HepG2 (cell line): ENCODE measurements around the gene MIF4GD. TPM values are rescaled to one million over a fixed set of nuclear protein-coding genes. Genes with fewer than 3 reads are reported as not detected.

ENCODE experiments used
- CBX5 ChIP-seq: sonication (generic); formaldehyde crosslinking; IDR thresholded peaks from 2 replicates; pipeline ENCODE4 v1.4.0; 2020; ENCODE audit warnings: missing genetic modification reagents, borderline replicate concordance
- CENPT ChIP-seq: sonication (generic); formaldehyde crosslinking; IDR thresholded peaks from 2 replicates; pipeline ENCODE4 v1.8.0; 2022; ENCODE audit warnings: low read depth, mild to moderate bottlenecking, moderate library complexity, missing genetic modification reagents
- CHD2 ChIP-seq: IDR thresholded peaks from 2 replicates; pipeline ENCODE4 v1.6.1; 2011; ENCODE audit warnings: low read depth, low read length, improper control_type of control experiment
- E2F1 ChIP-seq: sonication (generic); formaldehyde crosslinking; IDR thresholded peaks from 2 replicates; pipeline ENCODE4 v1.5.0; 2020; ENCODE audit warnings: missing genetic modification reagents
- GRHL1 ChIP-seq: sonication (generic); formaldehyde crosslinking; conservative IDR thresholded peaks from 2 replicates; pipeline ENCODE4 v1.8.0; 2022; ENCODE audit warnings: missing genetic modification reagents
- MTF2 ChIP-seq: sonication (generic); formaldehyde crosslinking; IDR thresholded peaks from 2 replicates; pipeline ENCODE4 v1.5.0; 2020; ENCODE audit warnings: missing genetic modification reagents, borderline replicate concordance
- NFATC3 ChIP-seq: sonication (generic); formaldehyde crosslinking; IDR thresholded peaks from 2 replicates; pipeline ENCODE4 v1.5.1; 2020; ENCODE audit warnings: mild to moderate bottlenecking, missing genetic modification reagents
- PHF8 ChIP-seq: sonication (generic); formaldehyde crosslinking; IDR thresholded peaks from 2 replicates; pipeline ENCODE4 v1.5.0; 2020; ENCODE audit warnings: missing genetic modification reagents
- PRDM4 ChIP-seq: sonication (generic); formaldehyde crosslinking; IDR thresholded peaks from 2 replicates; pipeline ENCODE4 v1.9.0; 2021; ENCODE audit warnings: missing genetic modification reagents, borderline replicate concordance
- RAD21 ChIP-seq: fragments of 450-650 bp; formaldehyde crosslinking; IDR thresholded peaks from 2 replicates; pipeline ENCODE4 v1.5.0; 2020; ENCODE audit warnings: mild to moderate bottlenecking
- SIX1 ChIP-seq: sonication (generic); formaldehyde crosslinking; IDR thresholded peaks from 2 replicates; pipeline ENCODE4 v1.4.0; 2020; ENCODE audit warnings: missing genetic modification reagents, borderline replicate concordance
- ZHX1 ChIP-seq: sonication (generic); formaldehyde crosslinking; IDR thresholded peaks from 2 replicates; pipeline ENCODE4 v1.8.1; 2022; ENCODE audit warnings: low read depth, mild to moderate bottlenecking, missing genetic modification reagents
- ZNF180 ChIP-seq: sonication (generic); formaldehyde crosslinking; IDR thresholded peaks from 2 replicates; pipeline ENCODE4 v1.4.0; 2020; ENCODE audit warnings: low read depth, missing genetic modification reagents, borderline replicate concordance
- ZNF329 ChIP-seq: sonication (generic); formaldehyde crosslinking; IDR thresholded peaks from 2 replicates; pipeline ENCODE4 v1.9.0; 2021; ENCODE audit warnings: low read depth, mild to moderate bottlenecking, missing genetic modification reagents
- ZNF33A ChIP-seq: sonication (generic); formaldehyde crosslinking; IDR thresholded peaks from 2 replicates; pipeline ENCODE4 v1.5.1; 2020; ENCODE audit warnings: missing genetic modification reagents, mild to moderate bottlenecking, moderate library complexity, borderline replicate concordance
- ZNF816 ChIP-seq: sonication (generic); formaldehyde crosslinking; IDR thresholded peaks from 2 replicates; pipeline ENCODE4 v1.8.0; 2022; ENCODE audit warnings: missing genetic modification reagents, mild to moderate bottlenecking, borderline replicate concordance
- ZSCAN22 ChIP-seq: sonication (generic); formaldehyde crosslinking; IDR thresholded peaks from 2 replicates; pipeline ENCODE4 v1.4.0; 2020; ENCODE audit warnings: mild to moderate bottlenecking, missing genetic modification reagents
- ZSCAN29 ChIP-seq: sonication (generic); formaldehyde crosslinking; conservative IDR thresholded peaks from 2 replicates; pipeline ENCODE4 v1.4.0; 2020; ENCODE audit warnings: mild to moderate bottlenecking, missing genetic modification reagents
- polyA plus RNA-seq, 8 experiments: library from polyadenylated mRNA; depleted of rRNA in 3 of 8; stranded (reverse) in 7 of 8; unstranded in 1 of 8; fragments of >200 nt; fragmentation: Illumina TruSeq in 4 of 8; extraction: Trizol in 4 of 8; gene quantifications; 2 replicates each; pipeline versions ENCODE4 v1.2.1 to v1.2.3, GENCODE V29; 2011 to 2016; ENCODE audit warnings: low read depth in 4 of 8, missing spikeins in 1 of 8, mixed read lengths in 1 of 8; ENCODE audit not compliant: insufficient read depth in 1 of 8
- total RNA-seq, 5 experiments: library from RNA; depleted of rRNA; stranded (reverse); fragments of >200 nt; fragmentation: Illumina TruSeq; extraction: Trizol; gene quantifications; 2 replicates each; pipeline ENCODE4 v1.2.3, GENCODE V29; 2016; ENCODE audit warnings: low read depth in 1 of 5
- TF ChIP-seq, protein P1 (sequence below): sonication (generic); formaldehyde crosslinking; IDR thresholded peaks from 2 replicates; pipeline ENCODE4 v1.4.0; 2020; ENCODE audit warnings: missing genetic modification reagents

The MIF4GD gene
- total and polyA plus RNA-seq, 2 of the 13 experiments (the other 11 are each of a cell fraction or from before 2014, with no cell fraction given), result 14.0 to 28.0 TPM

- no peak for TF ChIP-seq E2F1 (CRISPR knock-in tag)
- no peak; the same call in 1 of the 2 replicates for TF ChIP-seq ZHX1 (CRISPR knock-in tag)
- TF ChIP-seq MTF2 (CRISPR knock-in tag), result no peak
- peak; percentile 86 for TF ChIP-seq ZNF329 (CRISPR knock-in tag)
- no peak; the same call in 1 of the 2 replicates for TF ChIP-seq CENPT (CRISPR knock-in tag)
- no peak for TF ChIP-seq ZSCAN22 (CRISPR knock-in tag)
- 0 out of 2 replicates have a peak, but pooled peaks have one; percentile 80 for TF ChIP-seq NFATC3
- TF ChIP-seq SIX1 (CRISPR knock-in tag), result no peak
- no peak for TF ChIP-seq ZNF816 (CRISPR knock-in tag)
- 0 out of 2 replicates have a peak, but pooled peaks have one; percentile 21 for TF ChIP-seq CBX5 (CRISPR knock-in tag)
- TF ChIP-seq PRDM4 (CRISPR knock-in tag), result no peak
- no peak for TF ChIP-seq GRHL1 (CRISPR knock-in tag)
- no peak for TF ChIP-seq CHD2
- TF ChIP-seq PHF8 (CRISPR knock-in tag), result peak; percentile 81
- TF ChIP-seq RAD21 (CRISPR knock-in tag), result peak; percentile 87
- TF ChIP-seq ZSCAN29 (CRISPR knock-in tag), result peak; percentile 22; the same call in 1 of the 2 replicates
- TF ChIP-seq ZNF33A (CRISPR knock-in tag), result no peak
- TF ChIP-seq ZNF180 (CRISPR knock-in tag), result no peak
- TF ChIP-seq, protein P1, sequence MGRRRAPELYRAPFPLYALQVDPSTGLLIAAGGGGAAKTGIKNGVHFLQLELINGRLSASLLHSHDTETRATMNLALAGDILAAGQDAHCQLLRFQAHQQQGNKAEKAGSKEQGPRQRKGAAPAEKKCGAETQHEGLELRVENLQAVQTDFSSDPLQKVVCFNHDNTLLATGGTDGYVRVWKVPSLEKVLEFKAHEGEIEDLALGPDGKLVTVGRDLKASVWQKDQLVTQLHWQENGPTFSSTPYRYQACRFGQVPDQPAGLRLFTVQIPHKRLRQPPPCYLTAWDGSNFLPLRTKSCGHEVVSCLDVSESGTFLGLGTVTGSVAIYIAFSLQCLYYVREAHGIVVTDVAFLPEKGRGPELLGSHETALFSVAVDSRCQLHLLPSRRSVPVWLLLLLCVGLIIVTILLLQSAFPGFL (CRISPR knock-in tag), result peak; percentile 72; the same call in 1 of the 2 replicates
These were observed 363 bp upstream of the MIF4GD start (continued) for GRCh38 chr17:75271233-75271954.
